HG02884 (cell line): Measurements from ENCODE around the gene TNKS1BP1.
"Not testable (repeated sequence)": the region's sequence is repeated elsewhere in the genome, so short reads cannot be mapped to it uniquely, and the experiment has no call there.

Experiments used
- ATAC-seq: cut with Tn5 transposase; IDR thresholded peaks from one replicate; pipeline ENCODE4 v1.9.1; 2021; ENCODE audit warnings: mild to moderate bottlenecking, moderate library complexity; ENCODE audit not compliant: unreplicated experiment

TNKS1BP1 gene

GRCh38 chr11:57353852-57354251 lies 29.1 kb upstream of the TNKS1BP1 start:
- ATAC-seq = no peak

- no peak for ATAC-seq
Measured at GRCh38 chr11:57353446-57353845, 28.7 kb upstream of the TNKS1BP1 start.

GRCh38 chr11:57353036-57353435 lies 28.3 kb upstream of the TNKS1BP1 start:
- no peak for ATAC-seq

- no peak for ATAC-seq
Measured at GRCh38 chr11:57349491-57350274, 24.9 kb upstream of the TNKS1BP1 start.

GRCh38 chr11:57348636-57349313 lies 24.0 kb upstream of the TNKS1BP1 start:
- ATAC-seq = no peak

GRCh38 chr11:57348052-57348451 lies 23.3 kb upstream of the TNKS1BP1 start:
- ATAC-seq = no peak

- no peak for ATAC-seq
Measured at GRCh38 chr11:57347336-57347735, 22.6 kb upstream of the TNKS1BP1 start.

GRCh38 chr11:57345555-57346211 lies 20.9 kb upstream of the TNKS1BP1 start:
- ATAC-seq = peak; percentile 87

GRCh38 chr11:57344826-57345225 lies 20.1 kb upstream of the TNKS1BP1 start:
- ATAC-seq = no peak

- no peak for ATAC-seq
Measured at GRCh38 chr11:57343825-57344224, 19.1 kb upstream of the TNKS1BP1 start.

- no peak for ATAC-seq
Measured at GRCh38 chr11:57342702-57343101, 17.9 kb upstream of the TNKS1BP1 start.

- no peak for ATAC-seq
Measured at GRCh38 chr11:57341250-57341808, 16.6 kb upstream of the TNKS1BP1 start.

- ATAC-seq = no peak
Measured at GRCh38 chr11:57340039-57340615, 15.4 kb upstream of the TNKS1BP1 start.

- ATAC-seq = no peak
Measured at GRCh38 chr11:57339328-57339727, 14.6 kb upstream of the TNKS1BP1 start.

- ATAC-seq = no peak
Measured at GRCh38 chr11:57338142-57338541, 13.4 kb upstream of the TNKS1BP1 start, which contains the start of gene P2RX3. P2RX3 (plus strand) TSS chr11:57338352; CDS start chr11:57338551, 199 bp downstream.

- ATAC-seq = not testable (repeated sequence)
Measured at GRCh38 chr11:57336856-57337255, 12.1 kb upstream of the TNKS1BP1 start.

GRCh38 chr11:57336111-57336666 lies 11.4 kb upstream of the TNKS1BP1 start:
- ATAC-seq = no peak

GRCh38 chr11:57335343-57336110 lies 10.8 kb upstream of the TNKS1BP1 start, which contains the start of gene SSRP1:
SSRP1 (minus strand) TSS chr11:57335892; CDS start chr11:57335121, 771 bp downstream.
- ATAC-seq = peak; percentile 99

- no peak for ATAC-seq
Measured at GRCh38 chr11:57335023-57335342, 10.2 kb upstream of the TNKS1BP1 start.
